Measurements from ENCODE around the gene RIPOR3.

RIPOR3 gene

DNA sequence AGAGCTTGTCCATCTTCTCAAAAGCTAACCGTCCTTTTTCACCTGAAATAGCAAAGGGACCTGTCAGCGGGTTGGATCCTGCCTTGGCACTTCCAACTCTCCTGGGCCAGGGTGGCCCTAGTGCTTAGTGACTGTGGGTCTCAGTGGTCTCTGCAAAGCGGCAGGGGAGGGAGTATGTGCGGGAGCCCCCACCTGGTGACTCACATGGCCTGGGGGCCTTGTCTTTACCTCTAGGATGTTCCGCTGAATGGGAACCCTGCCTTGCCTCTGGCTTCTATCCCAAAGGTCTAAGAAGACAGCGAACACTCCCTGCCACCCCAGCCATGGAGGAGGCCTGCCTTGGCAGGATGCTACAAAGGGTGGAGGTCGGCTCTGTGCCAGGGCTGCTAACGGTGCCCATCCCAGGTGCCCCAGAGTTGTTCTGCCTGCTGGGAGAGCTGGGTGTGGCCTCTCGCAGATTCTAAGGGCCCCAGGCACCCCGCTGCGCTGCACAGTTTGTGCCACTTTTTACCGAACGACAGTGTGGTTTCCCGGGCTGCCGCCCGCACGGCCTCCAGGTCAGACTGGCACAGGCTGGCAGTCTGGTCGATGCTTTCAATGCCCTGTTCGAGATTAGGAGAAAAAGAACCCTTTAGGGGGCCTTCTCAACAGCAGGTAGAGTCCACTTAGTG, 103.9 kb downstream of the RIPOR3 start:
- no peak for DNase-seq (ENCODE audit: low spot score)
- TF ChIP-seq CTCF (IDR thresholded peaks at IDR 0.05; ENCODE audit: borderline replicate concordance, control extremely low read depth, extremely low read depth, insufficient read depth, missing control alignments), result no peak
- in situ Hi-C loops (cut with MboI; ENCODE audit: low sequenced_read_pairs, unreplicated experiment), result no loop called here

- in situ Hi-C loops (cut with MboI; ENCODE audit: low sequenced_read_pairs, unreplicated experiment), result no loop called here
These were observed 104.7 kb downstream of the RIPOR3 start for GRCh38 chr20:50586531-50587232.

GRCh38 chr20:50585678-50586077, 105.7 kb downstream of the RIPOR3 start:
- no peak for DNase-seq (ENCODE audit: low spot score)
- in situ Hi-C loops (cut with MboI; ENCODE audit: low sequenced_read_pairs, unreplicated experiment), result no loop called here
- no peak for TF ChIP-seq CTCF (IDR thresholded peaks at IDR 0.05; ENCODE audit: borderline replicate concordance, control extremely low read depth, extremely low read depth, insufficient read depth, missing control alignments)

More at GRCh38 chr20:50586531-50587232, 104.7 kb downstream of the RIPOR3 start:
- no peak for DNase-seq (ENCODE audit: low spot score)
- no peak for TF ChIP-seq CTCF (IDR thresholded peaks at IDR 0.05; ENCODE audit: borderline replicate concordance, control extremely low read depth, extremely low read depth, insufficient read depth, missing control alignments)

DNA sequence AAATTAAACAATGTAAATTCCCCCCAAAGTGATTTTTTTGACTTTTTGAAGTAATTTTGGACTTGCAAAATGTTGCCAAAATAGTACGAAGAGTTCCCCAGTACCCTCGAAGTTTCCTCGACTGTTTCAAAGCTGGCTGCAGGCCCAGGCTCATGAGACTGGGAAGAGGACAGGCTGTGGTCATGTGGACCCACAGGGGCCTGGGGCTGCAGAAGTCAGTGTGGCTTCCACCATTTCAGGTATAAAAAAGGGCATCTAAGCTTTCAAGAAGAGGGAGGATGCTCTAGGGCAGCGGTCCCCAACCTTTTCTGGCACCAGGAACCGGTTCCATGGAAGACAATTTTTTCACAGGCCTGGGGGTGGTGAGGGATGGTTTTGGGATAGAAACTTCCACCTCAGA, 106.1 kb downstream of the RIPOR3 start:
- DNase-seq (ENCODE audit: low spot score), result no peak
- in situ Hi-C loops (cut with MboI; ENCODE audit: low sequenced_read_pairs, unreplicated experiment), result no loop called here
- TF ChIP-seq CTCF (IDR thresholded peaks at IDR 0.05; ENCODE audit: borderline replicate concordance, control extremely low read depth, extremely low read depth, insufficient read depth, missing control alignments), result no peak

DNA sequence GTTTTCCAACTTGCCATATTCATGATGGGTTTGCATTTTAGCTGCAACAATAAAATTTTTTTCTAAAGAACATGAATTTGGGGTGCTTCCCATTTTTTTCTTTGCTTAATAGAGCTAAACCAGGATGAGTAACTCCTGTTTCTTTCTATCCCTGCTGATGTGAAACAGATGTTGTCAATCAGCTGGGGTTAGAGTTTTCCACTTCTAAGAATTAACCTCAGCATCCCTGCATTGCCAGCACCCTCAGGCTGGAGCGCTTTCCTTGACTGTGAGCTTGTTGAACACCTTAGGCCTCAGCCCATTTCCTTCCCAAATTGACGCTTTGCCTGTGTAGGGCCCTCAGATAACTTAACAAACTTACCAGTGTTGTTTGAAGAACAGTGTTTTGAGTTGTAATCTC, 106.7 kb downstream of the RIPOR3 start:
- no peak for DNase-seq (ENCODE audit: low spot score)
- no peak for TF ChIP-seq CTCF (IDR thresholded peaks at IDR 0.05; ENCODE audit: borderline replicate concordance, control extremely low read depth, extremely low read depth, insufficient read depth, missing control alignments)
- in situ Hi-C loops (cut with MboI; ENCODE audit: low sequenced_read_pairs, unreplicated experiment), result no loop called here

DNA sequence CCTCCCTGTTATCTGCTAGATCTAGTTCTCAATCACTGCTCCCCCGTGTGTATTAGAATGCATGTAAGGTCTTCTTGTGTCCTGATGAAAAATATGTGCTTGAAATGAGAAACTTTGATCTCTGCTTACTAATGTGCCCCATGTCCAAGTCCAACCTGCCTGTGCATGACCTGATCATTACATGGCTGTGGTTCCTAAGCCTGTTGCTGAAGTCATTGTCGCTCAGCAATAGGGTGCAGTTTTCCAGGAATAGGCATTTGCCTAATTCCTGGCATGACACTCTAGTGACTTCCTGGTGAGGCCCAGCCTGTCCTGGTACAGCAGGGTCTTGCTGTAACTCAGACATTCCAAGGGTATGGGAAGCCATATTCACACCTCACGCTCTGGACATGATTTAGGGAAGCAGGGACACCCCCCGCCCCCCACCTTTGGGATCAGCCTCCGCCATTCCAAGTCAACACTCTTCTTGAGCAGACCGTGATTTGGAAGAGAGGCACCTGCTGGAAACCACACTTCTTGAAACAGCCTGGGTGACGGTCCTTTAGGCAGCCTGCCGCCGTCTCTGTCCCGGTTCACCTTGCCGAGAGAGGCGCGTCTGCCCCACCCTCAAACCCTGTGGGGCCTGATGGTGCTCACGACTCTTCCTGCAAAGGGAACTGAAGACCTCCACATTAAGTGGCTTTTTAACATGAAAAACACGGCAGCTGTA, 107.7 kb downstream of the RIPOR3 start:
- TF ChIP-seq CTCF (IDR thresholded peaks at IDR 0.05; ENCODE audit: borderline replicate concordance, control extremely low read depth, extremely low read depth, insufficient read depth, missing control alignments), result no peak
- DNase-seq (ENCODE audit: low spot score), result no peak

More for the DNA sequence above, 107.7 kb downstream of the RIPOR3 start:
- in situ Hi-C loops (cut with MboI; ENCODE audit: low sequenced_read_pairs, unreplicated experiment), result no loop called here
